Mesendoderm (in vitro differentiated cells): Measurements from ENCODE around the gene TJAP1.

ENCODE experiments used
- DNase-seq: peaks from one replicate; pipeline ENCODE4 v3.0.0; 2013
- H2AK5ac ChIP-seq: 2 replicates; pipeline ENCODE4 v1.6.1; 2013; ENCODE audit warnings: low read length, inconsistent platforms
- H2BK120ac ChIP-seq: 2 replicates; pipeline ENCODE4 v1.6.1; 2013; ENCODE audit warnings: low read depth, mild to moderate bottlenecking, low read length, moderate library complexity, mixed read lengths
- H2BK15ac ChIP-seq: replicated peaks from 2 replicates; pipeline ENCODE4 v1.6.1; 2013; ENCODE audit warnings: low read depth, mild to moderate bottlenecking, moderate library complexity
- H2BK5ac ChIP-seq: 2 replicates; pipeline ENCODE4 v1.6.1; 2013; ENCODE audit warnings: low read length, inconsistent platforms
- H3K18ac ChIP-seq: 2 replicates; pipeline ENCODE4 v1.6.1; 2013; ENCODE audit warnings: mild to moderate bottlenecking, low read length, mixed read lengths
- H3K23ac ChIP-seq: one replicate; pipeline ENCODE4 v1.6.1; 2013; ENCODE audit warnings: low read length
- H3K27ac ChIP-seq: 2 replicates; pipeline ENCODE4 v1.5.1; 2013; ENCODE audit warnings: low read depth, mild to moderate bottlenecking, inconsistent platforms, low read length, moderate library complexity
- H3K27me3 ChIP-seq: 2 replicates; pipeline ENCODE4 v1.6.1; 2013; ENCODE audit warnings: low read length, control low read depth, mild to moderate bottlenecking, inconsistent platforms; ENCODE audit not compliant: insufficient read depth, poor library complexity
- H3K36me3 ChIP-seq: 2 replicates; pipeline ENCODE4 v1.6.1; 2013; ENCODE audit warnings: low read length, inconsistent platforms; ENCODE audit not compliant: control insufficient read depth, insufficient read depth
- H3K4ac ChIP-seq: one replicate; pipeline ENCODE4 v1.6.1; 2013; ENCODE audit warnings: low read depth, mild to moderate bottlenecking, low read length, moderate library complexity
- H3K4me1 ChIP-seq: 2 replicates; pipeline ENCODE4 v1.6.1; 2013; ENCODE audit warnings: low read depth, low read length, inconsistent platforms; ENCODE audit not compliant: control insufficient read depth
- H3K4me2 ChIP-seq: 2 replicates; pipeline ENCODE4 v1.6.1; 2013; ENCODE audit warnings: low read length
- H3K4me3 ChIP-seq: 2 replicates; pipeline ENCODE4 v1.5.1; 2013; ENCODE audit warnings: mild to moderate bottlenecking, low read length
- H3K56ac ChIP-seq: one replicate; pipeline ENCODE4 v1.6.1; 2013; ENCODE audit warnings: low read length
- H3K79me1 ChIP-seq: 2 replicates; pipeline ENCODE4 v1.6.1; 2013; ENCODE audit warnings: low read length, inconsistent platforms
- H3K79me2 ChIP-seq: 2 replicates; pipeline ENCODE4 v1.6.1; 2013; ENCODE audit warnings: mild to moderate bottlenecking, low read length; ENCODE audit not compliant: control insufficient read depth, insufficient read depth
- H3K9ac ChIP-seq: 2 replicates; pipeline ENCODE4 v1.6.1; 2013; ENCODE audit warnings: low read length, inconsistent platforms
- H4K5ac ChIP-seq: one replicate; pipeline ENCODE4 v1.6.1; 2013; ENCODE audit warnings: low read length
- H4K8ac ChIP-seq: one replicate; pipeline ENCODE4 v1.6.1; 2013; ENCODE audit warnings: low read depth, mild to moderate bottlenecking, control low read depth, low read length, moderate library complexity
- WGBS: extraction: QIAGEN DNeasy Blood & Tissue Kit; methylation state at CpG from one replicate; pipeline ENCODE4 v1.1.7; 2013; ENCODE audit warnings: low lambda C conversion rate, missing lambda C conversion rate; ENCODE audit not compliant: insufficient coverage; ENCODE audit errors: extremely low coverage; 5-methylcytosine and 5-hydroxymethylcytosine counted together

Gene TJAP1

GRCh38 chr6:43450699-43451131 lies 26.7 kb upstream of the TJAP1 start:
- no CpG with 5 or more reads among the region's 13 CpGs for WGBS
- no peak overlapping the region for H3K9ac ChIP-seq
- H3K4ac ChIP-seq, result no peak overlapping the region
- H3K56ac ChIP-seq, result no peak overlapping the region
- no peaks in the 10 kb centered on the region for H3K79me1 ChIP-seq
- no peak overlapping the region for H3K18ac ChIP-seq
- H2BK15ac ChIP-seq, result no peak overlapping the region
- H3K4me1 ChIP-seq, result no peaks in the 10 kb centered on the region
- no peak overlapping the region for H2BK5ac ChIP-seq
- H2AK5ac ChIP-seq, result no peak overlapping the region
- no peak overlapping the region for H3K4me2 ChIP-seq
- H3K4me3 ChIP-seq, result no peak overlapping the region
- H3K36me3 ChIP-seq, result no peaks in the 10 kb centered on the region
- no peak overlapping the region for H3K23ac ChIP-seq
- H3K27ac ChIP-seq, result no peak overlapping the region
- no peaks in the 10 kb centered on the region for H3K27me3 ChIP-seq
- no peak for DNase-seq
- no peak overlapping the region for H4K5ac ChIP-seq
- H2BK120ac ChIP-seq, result no peak overlapping the region
- H4K8ac ChIP-seq, result no peak overlapping the region
- no peaks in the 10 kb centered on the region for H3K79me2 ChIP-seq

GRCh38 chr6:43451348-43451747 lies 26.0 kb upstream of the TJAP1 start:
- H3K9ac ChIP-seq, result no peak overlapping the region
- H3K36me3 ChIP-seq, result no peaks in the 10 kb centered on the region
- H3K27ac ChIP-seq, result no peak overlapping the region
- WGBS, result no CpG with 5 or more reads among the region's 4 CpGs
- no peaks in the 10 kb centered on the region for H3K4me1 ChIP-seq
- H2BK15ac ChIP-seq, result no peak overlapping the region
- H3K23ac ChIP-seq, result no peak overlapping the region
- H3K27me3 ChIP-seq, result peaks cover 2% of the 10 kb centered on the region
- H3K56ac ChIP-seq, result no peak overlapping the region
- no peak overlapping the region for H4K5ac ChIP-seq
- no peak overlapping the region for H2AK5ac ChIP-seq
- no peak overlapping the region for H4K8ac ChIP-seq
- no peak overlapping the region for H3K4me3 ChIP-seq
- H2BK120ac ChIP-seq, result no peak overlapping the region
- no peak overlapping the region for H3K18ac ChIP-seq
- H3K4ac ChIP-seq, result no peak overlapping the region
- DNase-seq, result no peak
- H2BK5ac ChIP-seq, result no peak overlapping the region
- no peaks in the 10 kb centered on the region for H3K79me1 ChIP-seq
- H3K4me2 ChIP-seq, result no peak overlapping the region
- no peaks in the 10 kb centered on the region for H3K79me2 ChIP-seq

GRCh38 chr6:43451939-43452338 lies 25.4 kb upstream of the TJAP1 start:
- no peak overlapping the region for H4K5ac ChIP-seq
- H3K79me1 ChIP-seq, result no peaks in the 10 kb centered on the region
- WGBS, result no CpG with 5 or more reads among the region's 8 CpGs
- no peak overlapping the region for H3K9ac ChIP-seq
- H3K79me2 ChIP-seq, result no peaks in the 10 kb centered on the region
- H3K4me1 ChIP-seq, result no peaks in the 10 kb centered on the region
- H2AK5ac ChIP-seq, result no peak overlapping the region
- H3K36me3 ChIP-seq, result no peaks in the 10 kb centered on the region
- no peak overlapping the region for H3K27ac ChIP-seq
- peaks cover 6% of the 10 kb centered on the region for H3K27me3 ChIP-seq
- no peak overlapping the region for H3K4me2 ChIP-seq
- H4K8ac ChIP-seq, result no peak overlapping the region
- H3K23ac ChIP-seq, result no peak overlapping the region
- H2BK15ac ChIP-seq, result no peak overlapping the region
- H3K4me3 ChIP-seq, result no peak overlapping the region
- no peak overlapping the region for H3K4ac ChIP-seq
- no peak overlapping the region for H3K18ac ChIP-seq
- no peak for DNase-seq
- no peak overlapping the region for H2BK120ac ChIP-seq
- no peak overlapping the region for H3K56ac ChIP-seq
- H2BK5ac ChIP-seq, result no peak overlapping the region

GRCh38 chr6:43452896-43453295 lies 24.5 kb upstream of the TJAP1 start:
- Histone ChIP-seq H3K23ac (no peak overlapping the region), H2BK120ac (no peak overlapping the region), H2BK5ac (no peak overlapping the region), H2AK5ac (no peak overlapping the region), H3K79me1 (no peaks in the 10 kb centered on the region), H4K8ac (no peak overlapping the region), H2BK15ac (no peak overlapping the region), H3K4ac (no peak overlapping the region), H3K27me3 (peaks cover 6% of the 10 kb centered on the region), H3K79me2 (no peaks in the 10 kb centered on the region), H3K56ac (no peak overlapping the region), H3K4me1 (no peaks in the 10 kb centered on the region), H4K5ac (no peak overlapping the region), H3K18ac (no peak overlapping the region), H3K36me3 (no peaks in the 10 kb centered on the region), H3K4me3 (no peak overlapping the region), H3K27ac (no peak overlapping the region), H3K4me2 (no peak overlapping the region), H3K9ac (no peak overlapping the region)
- no CpG with 5 or more reads among the region's 4 CpGs for WGBS
- no peak for DNase-seq

- Histone ChIP-seq H2AK5ac (no peak overlapping the region), H4K8ac (no peak overlapping the region), H3K4me3 (no peak overlapping the region), H2BK5ac (no peak overlapping the region), H3K27me3 (peaks cover 6% of the 10 kb centered on the region), H3K18ac (no peak overlapping the region), H4K5ac (no peak overlapping the region), H3K9ac (no peak overlapping the region), H3K4ac (no peak overlapping the region), H3K36me3 (no peaks in the 10 kb centered on the region), H3K4me2 (no peak overlapping the region), H3K56ac (no peak overlapping the region), H3K4me1 (no peaks in the 10 kb centered on the region), H3K79me2 (no peaks in the 10 kb centered on the region), H3K79me1 (no peaks in the 10 kb centered on the region), H2BK15ac (no peak overlapping the region), H3K27ac (no peak overlapping the region), H3K23ac (no peak overlapping the region), H2BK120ac (no peak overlapping the region)
- DNase-seq, result no peak
Observed at GRCh38 chr6:43453831-43454230, 23.5 kb upstream of the TJAP1 start.

GRCh38 chr6:43454290-43454695 lies 23.1 kb upstream of the TJAP1 start:
- Histone ChIP-seq H3K36me3 (no peaks in the 10 kb centered on the region), H3K4me3 (no peak overlapping the region), H2BK120ac (no peak overlapping the region), H3K56ac (no peak overlapping the region), H3K18ac (no peak overlapping the region), H3K4me1 (no peaks in the 10 kb centered on the region), H3K27me3 (peaks cover 6% of the 10 kb centered on the region), H4K8ac (no peak overlapping the region), H3K4me2 (no peak overlapping the region), H3K23ac (no peak overlapping the region), H3K79me2 (no peaks in the 10 kb centered on the region), H3K27ac (no peak overlapping the region), H2BK5ac (no peak overlapping the region), H4K5ac (no peak overlapping the region), H2AK5ac (no peak overlapping the region), H3K79me1 (no peaks in the 10 kb centered on the region), H2BK15ac (no peak overlapping the region), H3K9ac (no peak overlapping the region), H3K4ac (no peak overlapping the region)
- no peak for DNase-seq
- no CpG with 5 or more reads among the region's 17 CpGs for WGBS
